Epithelial cell of proximal tubule (primary cell): ENCODE data around the gene SSTR4. TPM values are rescaled to one million over a fixed set of nuclear protein-coding genes. Genes with fewer than 3 reads are reported as not detected.
A peak's percentile ranks its signal among the peaks of the same experiment; 100 is the strongest.

Experiments used
- DNase-seq: peaks from one replicate; pipeline ENCODE4 v3.0.0-alpha.2; 2011; ENCODE audit warnings: low read depth
- H3K4me3 ChIP-seq: 2 replicates; pipeline ENCODE4 v1.5.1; 2011; ENCODE audit warnings: low read depth, mild to moderate bottlenecking, low read length
- CTCF ChIP-seq: conservative IDR thresholded peaks from 2 replicates; pipeline ENCODE4 v1.5.1; 2012; ENCODE audit warnings: low read depth, mild to moderate bottlenecking, low read length
- total RNA-seq: library from RNA; depleted of rRNA; stranded (reverse); fragments of >200 nt; gene quantifications from 2 replicates; pipeline ENCODE4 v1.2.3, GENCODE V29; 2015

Gene SSTR4
- total RNA-seq, 1 donor from 2014 or later: not detected

- DNase-seq: no peak
- no peak for TF ChIP-seq CTCF
- H3K4me3 ChIP-seq: no peak overlapping the region
Measured at GRCh38 chr20:23071398-23071797, 36.3 kb downstream of the SSTR4 start.

GRCh38 chr20:23071996-23072395 is 36.9 kb downstream of the SSTR4 start:
- DNase-seq: no peak

GRCh38 chr20:23072892-23073586 is 37.9 kb downstream of the SSTR4 start:
- DNase-seq: no peak
- no peak for TF ChIP-seq CTCF

More at GRCh38 chr20:23071996-23072395, 36.9 kb downstream of the SSTR4 start:
- TF ChIP-seq CTCF: no peak
- no peak overlapping the region for H3K4me3 ChIP-seq

GRCh38 chr20:23074052-23074451 is 38.9 kb downstream of the SSTR4 start:
- no peak overlapping the region for H3K4me3 ChIP-seq
- no peak for TF ChIP-seq CTCF
- no peak for DNase-seq

More at GRCh38 chr20:23072892-23073586, 37.9 kb downstream of the SSTR4 start:
- H3K4me3 ChIP-seq: no peak overlapping the region

GRCh38 chr20:23077277-23077676 is 42.2 kb downstream of the SSTR4 start:
- DNase-seq: no peak
- H3K4me3 ChIP-seq: no peak overlapping the region
- no peak for TF ChIP-seq CTCF

GRCh38 chr20:23078351-23079015 is 43.4 kb downstream of the SSTR4 start:
- DNase-seq: peak; percentile 2
- TF ChIP-seq CTCF: no peak
- H3K4me3 ChIP-seq: no peak overlapping the region

- TF ChIP-seq CTCF: peak; percentile 32
- DNase-seq: no peak
- H3K4me3 ChIP-seq: no peak overlapping the region
Measured at GRCh38 chr20:23079016-23079351, 43.9 kb downstream of the SSTR4 start.
